BLaER1 (cell line): Measurements from ENCODE around the gene FEM1A.
"Not testable (repeated sequence)": the region's sequence is repeated elsewhere in the genome, so short reads cannot be mapped to it uniquely, and the experiment has no call there.

Experiments
- H3K27ac ChIP-seq: shearing (Covaris generic); formaldehyde crosslinking; 2 replicates; pipeline ENCODE4 v1.8.1; 2022
- H3K27me3 ChIP-seq: shearing (Covaris generic); formaldehyde crosslinking; 2 replicates; pipeline ENCODE4 v1.8.1; 2022
- H3K36me3 ChIP-seq: shearing (Covaris generic); formaldehyde crosslinking; 2 replicates; pipeline ENCODE4 v1.8.1; 2022
- H3K4me1 ChIP-seq: shearing (Covaris generic); formaldehyde crosslinking; 2 replicates; pipeline ENCODE4 v1.8.1; 2022
- H3K4me2 ChIP-seq: shearing (Covaris generic); formaldehyde crosslinking; 2 replicates; pipeline ENCODE4 v1.8.1; 2022
- H3K4me3 ChIP-seq: shearing (Covaris generic); formaldehyde crosslinking; 2 replicates; pipeline ENCODE4 v1.8.1; 2022
- H3K9ac ChIP-seq: shearing (Covaris generic); formaldehyde crosslinking; 2 replicates; pipeline ENCODE4 v1.8.1; 2022
- H3K9me3 ChIP-seq: shearing (Covaris generic); formaldehyde crosslinking; 2 replicates; pipeline ENCODE4 v1.8.1; 2022
- H4K20me1 ChIP-seq: shearing (Covaris generic); formaldehyde crosslinking; 2 replicates; pipeline ENCODE4 v1.8.1; 2022
- Cebpa-rat ChIP-seq: shearing (Covaris generic); IDR thresholded peaks from 2 replicates; pipeline ENCODE4 v1.8.1; 2022

Gene FEM1A

DNA sequence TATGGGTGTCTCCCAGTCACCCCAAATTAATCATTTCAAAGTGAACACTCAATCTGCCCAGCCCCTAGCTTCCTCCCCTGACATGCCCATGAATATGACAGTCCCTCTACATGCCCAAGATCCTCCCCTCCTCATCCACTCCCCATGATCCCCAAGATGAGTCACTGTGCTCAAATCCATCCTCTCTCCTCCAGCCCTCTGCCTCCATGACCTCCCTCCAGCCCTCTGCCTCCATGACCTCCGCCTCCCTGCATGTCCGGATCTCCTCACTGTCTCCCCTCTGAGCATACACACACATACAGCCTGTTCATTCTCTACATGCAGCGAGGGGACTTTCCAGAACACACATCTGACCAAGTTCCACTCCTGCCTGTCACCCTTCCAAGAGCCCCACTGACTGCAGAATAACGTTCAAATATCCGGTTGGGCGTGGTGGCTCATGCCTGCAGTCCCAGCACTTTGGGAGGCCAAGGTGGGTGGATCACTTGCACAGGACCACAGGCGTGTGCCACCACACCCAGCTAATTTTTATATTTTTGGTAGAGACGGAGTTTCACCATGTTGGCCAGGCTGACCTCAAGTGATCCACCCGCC is 18.4 kb upstream of the FEM1A start:
- Histone ChIP-seq H3K4me2 (peak overlapping the region; percentile 70), H3K9me3 (no peaks in the 10 kb centered on the region), H4K20me1 (peaks cover 5% of the 10 kb centered on the region; the same call in 1 of the 2 replicates), H3K9ac (peak overlapping the region; percentile 13; the same call in 1 of the 2 replicates), H3K36me3 (no peaks in the 10 kb centered on the region), H3K27me3 (no peaks in the 10 kb centered on the region), H3K4me3 (no peak overlapping the region), H3K4me1 (peaks cover 69% of the 10 kb centered on the region), H3K27ac (peak overlapping the region; percentile 64; the same call in 1 of the 2 replicates)
- no peak for TF ChIP-seq Cebpa-rat

DNA sequence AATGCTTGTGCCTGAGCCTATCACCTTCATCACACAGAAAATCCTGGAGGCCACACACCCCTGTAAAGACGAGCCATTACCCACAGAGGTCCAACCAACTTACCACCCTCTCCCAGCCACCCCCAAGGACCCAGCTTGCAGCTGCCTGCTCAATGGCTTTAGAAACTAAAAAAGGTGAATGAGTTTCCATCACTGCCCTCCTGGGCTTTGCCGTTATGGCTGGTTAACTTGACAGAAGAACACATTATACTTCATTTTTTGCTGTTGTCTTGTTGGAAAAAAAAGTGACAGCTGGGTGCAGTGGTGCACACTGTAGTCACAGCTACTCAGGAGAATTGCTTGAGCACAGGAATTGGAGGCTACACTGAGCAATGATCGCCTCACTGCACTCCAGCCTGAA is 17.4 kb upstream of the FEM1A start:
- Histone ChIP-seq H3K9me3 (no peaks in the 10 kb centered on the region), H4K20me1 (peaks cover 1% of the 10 kb centered on the region; the same call in 1 of the 2 replicates), H3K27me3 (no peaks in the 10 kb centered on the region), H3K4me2 (peak overlapping the region; percentile 70), H3K4me1 (peaks cover 77% of the 10 kb centered on the region), H3K4me3 (0 out of 2 replicates have a peak overlapping the region, but pooled peaks have one; percentile 34), H3K9ac (no peak overlapping the region; the same call in 1 of the 2 replicates), H3K27ac (peak overlapping the region; percentile 64; the same call in 1 of the 2 replicates), H3K36me3 (no peaks in the 10 kb centered on the region)
- no peak for TF ChIP-seq Cebpa-rat

DNA sequence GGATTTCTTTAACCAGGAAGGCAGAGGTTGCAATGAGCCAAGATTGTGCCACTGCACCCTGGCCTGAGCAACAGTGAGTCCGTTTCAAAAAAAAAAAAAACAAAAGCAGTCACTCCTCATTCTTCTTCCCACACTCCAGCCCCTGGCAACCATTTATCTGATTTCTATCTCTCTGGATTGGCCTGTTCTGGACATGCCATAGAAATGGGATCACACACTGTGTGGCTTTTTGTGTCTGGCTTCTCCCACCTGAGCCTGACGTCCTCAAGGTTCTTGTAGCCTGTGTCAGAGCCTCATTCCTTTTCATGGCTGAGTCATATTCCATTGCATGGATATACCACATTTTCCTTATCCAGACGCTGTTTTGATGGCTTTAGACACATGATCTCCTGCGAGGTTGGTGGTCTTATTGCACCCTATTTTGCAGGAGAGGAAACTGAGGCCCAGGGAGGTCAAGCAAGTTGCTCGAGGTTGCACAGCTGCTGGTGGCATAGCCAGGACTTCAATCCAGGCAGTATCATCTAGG is 15.8 kb upstream of the FEM1A start:
- Histone ChIP-seq H3K27me3 (no peaks in the 10 kb centered on the region), H3K27ac (peak overlapping the region; percentile 35; the same call in 1 of the 2 replicates), H3K9me3 (peaks cover 7% of the 10 kb centered on the region), H4K20me1 (no peaks in the 10 kb centered on the region; the same call in 1 of the 2 replicates), H3K36me3 (no peaks in the 10 kb centered on the region), H3K4me1 (peaks cover 90% of the 10 kb centered on the region), H3K4me2 (peak overlapping the region; percentile 70), H3K4me3 (no peak overlapping the region), H3K9ac (no peak overlapping the region)
- no peak for TF ChIP-seq Cebpa-rat

DNA sequence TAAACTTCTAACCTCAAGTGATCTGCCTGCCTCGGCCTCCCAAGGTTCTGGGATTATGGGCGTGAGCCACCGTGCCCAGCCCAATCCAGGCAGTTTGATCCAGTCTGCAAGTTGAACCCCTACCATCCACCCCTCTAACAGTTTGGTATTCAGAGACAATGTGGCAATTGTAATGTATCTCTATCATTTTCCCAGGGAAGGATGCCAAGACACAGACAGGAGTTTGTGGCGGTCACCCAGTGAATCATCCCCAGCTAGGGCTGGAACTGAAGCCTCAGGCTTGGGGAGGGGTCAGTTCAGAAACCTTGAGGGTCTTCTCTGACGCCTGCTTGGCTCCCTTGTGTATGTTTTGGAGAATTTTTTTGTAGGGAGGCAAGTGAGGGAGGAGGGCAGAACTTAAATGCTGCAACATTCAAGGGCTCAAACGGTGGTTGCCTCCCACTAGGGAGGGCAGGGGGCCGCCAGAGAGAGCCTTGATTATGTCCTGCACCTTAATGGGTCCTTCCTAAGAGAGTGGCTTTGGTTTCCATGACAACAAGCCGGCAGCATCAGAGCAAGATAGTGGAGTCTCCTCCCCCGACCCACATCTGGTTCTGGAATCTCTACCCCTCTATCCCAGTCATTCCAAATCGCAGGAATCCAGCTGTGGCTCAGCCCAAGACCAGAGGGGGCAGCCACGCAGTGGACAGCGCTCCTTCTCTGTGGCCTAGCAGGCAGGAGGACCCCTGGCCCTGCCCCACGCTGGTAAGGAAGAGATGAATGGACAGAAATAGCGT is 14.9 kb upstream of the FEM1A start:
- Histone ChIP-seq H3K4me3 (no peak overlapping the region), H3K36me3 (no peaks in the 10 kb centered on the region), H3K27me3 (no peaks in the 10 kb centered on the region), H3K27ac (no peak overlapping the region), H3K9ac (no peak overlapping the region), H3K4me2 (peak overlapping the region; percentile 70), H3K4me1 (peaks cover 94% of the 10 kb centered on the region), H3K9me3 (peaks cover 10% of the 10 kb centered on the region), H4K20me1 (no peaks in the 10 kb centered on the region; the same call in 1 of the 2 replicates)
- no peak for TF ChIP-seq Cebpa-rat

DNA sequence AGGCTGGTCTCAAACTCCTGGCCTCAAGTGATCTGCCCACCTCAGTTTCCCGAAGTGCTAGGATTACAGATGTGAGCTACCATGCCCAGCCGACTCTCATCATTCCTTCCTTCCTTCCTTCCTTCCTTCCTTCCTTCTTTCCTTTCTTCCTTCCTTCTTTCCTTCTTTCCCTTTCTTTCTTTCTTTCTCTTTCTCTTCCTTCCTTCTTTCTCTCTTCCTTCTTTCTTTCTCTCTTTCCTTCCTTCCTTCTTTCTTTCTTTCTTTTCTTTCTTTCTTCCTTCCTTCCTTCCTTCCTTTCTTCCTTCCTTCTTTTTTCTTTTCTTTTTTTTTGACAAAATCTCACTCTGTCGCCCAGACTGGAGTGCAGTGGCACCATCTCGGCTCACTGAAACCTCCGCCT is 13.4 kb upstream of the FEM1A start:
- H3K4me3 ChIP-seq, H4K20me1 ChIP-seq, H3K27me3 ChIP-seq, H3K9ac ChIP-seq, H3K4me2 ChIP-seq, H3K27ac ChIP-seq, H3K36me3 ChIP-seq: not testable (repeated sequence)
- Histone ChIP-seq H3K4me1 (peaks cover 94% of the 10 kb centered on the region), H3K9me3 (peaks cover 10% of the 10 kb centered on the region)

DNA sequence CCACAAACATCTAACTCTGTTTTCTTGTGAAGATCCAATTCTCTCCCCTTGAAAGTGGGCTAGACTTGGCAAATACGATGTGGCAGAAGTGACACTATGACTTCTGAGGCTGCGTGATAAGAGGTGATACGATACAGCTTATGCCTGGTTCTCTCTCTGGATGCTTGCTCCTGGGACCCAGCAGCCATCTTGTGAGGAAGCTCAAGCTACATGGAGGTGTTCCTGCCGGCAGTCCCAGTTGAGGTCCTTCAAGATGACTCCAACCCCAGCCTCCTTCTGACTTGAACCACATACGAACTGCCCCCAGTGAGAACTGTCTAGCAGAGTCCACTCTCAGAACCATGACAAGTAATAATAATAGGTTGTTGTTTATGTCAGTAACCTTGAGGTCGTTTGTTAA is 10.7 kb upstream of the FEM1A start:
- no peak overlapping the region for H3K4me3 ChIP-seq
- H4K20me1 ChIP-seq: no peaks in the 10 kb centered on the region
- H3K4me2 ChIP-seq: peak overlapping the region; percentile 55
- peaks cover 10% of the 10 kb centered on the region for H3K9me3 ChIP-seq
- TF ChIP-seq Cebpa-rat: no peak
- no peaks in the 10 kb centered on the region for H3K36me3 ChIP-seq
- H3K27ac ChIP-seq: 0 out of 2 replicates have a peak overlapping the region, but pooled peaks have one; percentile 22
- peaks cover 94% of the 10 kb centered on the region for H3K4me1 ChIP-seq
- no peak overlapping the region for H3K9ac ChIP-seq
- H3K27me3 ChIP-seq: no peaks in the 10 kb centered on the region

DNA sequence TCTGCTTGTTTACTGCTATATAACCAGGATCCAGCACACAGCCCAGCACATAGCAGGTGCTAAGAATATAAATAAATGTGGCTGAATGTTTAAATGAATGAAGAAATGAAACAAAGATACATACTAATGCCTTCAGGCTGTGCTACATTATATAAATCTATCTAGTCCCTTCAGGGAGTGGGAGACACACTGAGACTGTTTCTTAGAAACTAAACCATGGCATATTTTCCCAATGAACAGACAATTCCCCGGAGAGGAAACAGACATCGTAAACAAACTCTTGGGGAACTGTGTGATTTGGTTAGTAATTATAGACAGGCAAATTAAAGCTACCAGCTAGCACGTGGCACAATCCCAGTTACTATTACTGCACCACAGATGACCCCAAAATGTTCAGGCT is 9.7 kb upstream of the FEM1A start:
- Histone ChIP-seq H3K36me3 (no peaks in the 10 kb centered on the region), H3K27me3 (no peaks in the 10 kb centered on the region), H3K4me3 (no peak overlapping the region), H3K9ac (0 out of 2 replicates have a peak overlapping the region, but pooled peaks have one; percentile 1), H3K27ac (peak overlapping the region; percentile 37; the same call in 1 of the 2 replicates), H3K4me2 (peak overlapping the region; percentile 55), H3K4me1 (peaks cover 91% of the 10 kb centered on the region), H3K9me3 (peaks cover 10% of the 10 kb centered on the region), H4K20me1 (no peaks in the 10 kb centered on the region)
- TF ChIP-seq Cebpa-rat: no peak

DNA sequence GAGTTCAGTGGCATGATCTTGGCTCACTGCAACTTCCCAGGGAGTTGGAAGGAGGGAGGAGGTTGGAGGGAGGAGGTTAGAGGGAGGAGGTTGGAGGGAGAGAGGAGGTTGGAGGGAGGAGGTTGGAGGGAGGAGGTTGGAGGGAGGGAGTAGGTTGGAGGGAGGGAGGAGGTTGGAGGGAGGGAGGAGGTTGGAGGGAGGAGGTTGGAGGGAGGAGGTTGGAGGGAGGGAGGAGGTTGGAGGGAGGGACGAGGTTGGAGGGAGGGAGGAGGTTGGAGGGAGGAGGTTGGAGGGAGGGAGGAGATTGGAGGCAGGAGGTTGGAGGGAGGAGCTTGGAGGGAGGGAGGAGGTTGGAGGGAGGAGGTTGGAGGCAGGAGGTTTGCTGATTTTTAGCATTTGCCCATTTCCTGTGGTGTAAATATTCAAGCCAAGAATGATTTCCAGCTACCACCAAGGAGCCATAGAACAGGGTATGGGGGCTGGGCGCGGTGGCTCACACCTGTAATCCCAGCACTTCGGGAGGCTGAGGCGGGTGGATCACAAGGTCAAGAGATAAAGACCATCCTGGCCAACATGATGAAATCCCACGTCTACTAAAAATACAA is 5.0 kb upstream of the FEM1A start:
- not testable (repeated sequence) for H3K27me3 ChIP-seq, H3K27ac ChIP-seq, H3K9me3 ChIP-seq, H4K20me1 ChIP-seq, H3K4me2 ChIP-seq, H3K9ac ChIP-seq, H3K4me3 ChIP-seq, H3K36me3 ChIP-seq
- peaks cover 88% of the 10 kb centered on the region for H3K4me1 ChIP-seq

DNA sequence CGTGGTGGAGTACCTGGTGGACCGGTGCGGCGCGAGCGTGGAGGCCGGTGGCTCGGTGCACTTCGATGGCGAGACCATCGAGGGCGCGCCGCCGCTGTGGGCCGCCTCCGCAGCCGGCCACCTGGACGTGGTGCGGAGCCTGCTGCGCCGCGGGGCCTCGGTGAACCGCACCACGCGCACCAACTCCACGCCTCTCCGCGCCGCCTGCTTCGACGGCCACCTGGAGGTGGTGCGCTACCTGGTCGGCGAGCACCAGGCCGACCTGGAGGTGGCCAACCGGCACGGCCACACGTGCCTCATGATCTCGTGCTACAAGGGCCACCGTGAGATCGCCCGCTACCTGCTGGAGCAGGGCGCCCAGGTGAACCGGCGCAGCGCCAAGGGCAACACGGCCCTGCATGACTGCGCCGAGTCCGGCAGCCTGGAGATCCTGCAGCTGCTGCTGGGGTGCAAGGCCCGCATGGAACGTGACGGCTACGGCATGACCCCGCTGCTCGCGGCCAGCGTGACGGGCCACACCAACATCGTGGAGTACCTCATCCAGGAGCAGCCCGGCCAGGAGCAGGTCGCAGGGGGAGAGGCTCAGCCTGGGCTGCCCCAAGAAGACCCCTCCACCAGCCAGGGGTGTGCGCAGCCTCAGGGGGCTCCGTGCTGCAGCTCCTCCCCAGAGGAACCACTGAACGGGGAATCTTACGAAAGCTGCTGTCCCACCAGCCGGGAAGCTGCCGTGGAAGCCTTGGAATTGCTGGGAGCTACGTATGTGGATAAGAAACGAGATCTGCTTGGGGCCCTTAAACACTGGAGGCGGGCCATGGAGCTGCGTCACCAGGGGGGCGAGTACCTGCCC is 708 bp downstream of the FEM1A start:
- Histone ChIP-seq H3K4me3 (peak overlapping the region; percentile 97), H4K20me1 (peaks cover 40% of the 10 kb centered on the region), H3K4me1 (peaks cover 76% of the 10 kb centered on the region), H3K9ac (peak overlapping the region; percentile 99), H3K27ac (peak overlapping the region; percentile 99), H3K36me3 (peaks cover 47% of the 10 kb centered on the region), H3K4me2 (peak overlapping the region; percentile 100)
- not testable (repeated sequence) for H3K27me3 ChIP-seq, H3K9me3 ChIP-seq

DNA sequence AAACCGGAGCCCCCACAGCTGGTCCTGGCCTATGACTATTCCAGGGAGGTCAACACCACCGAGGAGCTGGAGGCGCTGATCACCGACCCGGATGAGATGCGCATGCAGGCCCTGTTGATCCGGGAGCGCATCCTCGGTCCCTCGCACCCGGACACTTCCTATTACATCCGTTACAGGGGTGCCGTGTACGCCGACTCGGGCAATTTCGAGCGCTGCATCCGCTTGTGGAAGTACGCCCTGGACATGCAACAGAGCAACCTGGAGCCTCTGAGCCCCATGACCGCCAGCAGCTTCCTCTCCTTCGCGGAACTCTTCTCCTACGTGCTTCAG is 1.3 kb downstream of the FEM1A start:
- peaks cover 40% of the 10 kb centered on the region for H4K20me1 ChIP-seq
- H3K4me2 ChIP-seq: peak overlapping the region; percentile 100
- not testable (repeated sequence) for H3K9me3 ChIP-seq, H3K27me3 ChIP-seq
- H3K4me3 ChIP-seq: peak overlapping the region; percentile 97
- H3K36me3 ChIP-seq: peaks cover 47% of the 10 kb centered on the region
- peak overlapping the region; percentile 99 for H3K27ac ChIP-seq
- peak overlapping the region; percentile 99 for H3K9ac ChIP-seq
- H3K4me1 ChIP-seq: peaks cover 72% of the 10 kb centered on the region

DNA sequence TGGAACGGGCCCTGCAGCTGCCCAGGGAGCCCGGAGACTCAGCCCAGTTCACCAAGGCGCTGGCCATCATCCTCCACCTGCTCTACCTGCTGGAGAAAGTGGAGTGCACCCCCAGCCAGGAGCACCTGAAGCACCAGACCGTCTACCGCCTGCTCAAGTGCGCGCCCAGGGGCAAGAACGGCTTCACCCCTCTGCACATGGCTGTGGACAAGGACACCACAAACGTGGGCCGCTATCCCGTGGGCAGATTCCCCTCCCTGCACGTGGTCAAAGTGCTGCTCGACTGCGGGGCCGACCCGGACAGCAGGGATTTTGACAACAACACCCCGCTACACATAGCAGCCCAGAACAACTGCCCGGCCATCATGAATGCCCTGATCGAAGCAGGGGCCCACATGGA is 1.7 kb downstream of the FEM1A start:
- not testable (repeated sequence) for H3K9me3 ChIP-seq, H3K27ac ChIP-seq, H3K27me3 ChIP-seq, H3K4me3 ChIP-seq
- Histone ChIP-seq H3K4me1 (peaks cover 67% of the 10 kb centered on the region), H4K20me1 (peaks cover 40% of the 10 kb centered on the region), H3K4me2 (peak overlapping the region; percentile 100), H3K36me3 (peaks cover 49% of the 10 kb centered on the region), H3K9ac (peak overlapping the region; percentile 99; the same call in 1 of the 2 replicates)
